ENCODE data around the gene POLR2M. TPM values are rescaled to one million over a fixed set of nuclear protein-coding genes. Genes with fewer than 3 reads are reported as not detected.

POLR2M gene
- total RNA-seq, 4 donors from 2014 or later = 95.2 to 1,545 (median 900) TPM

GRCh38 chr15:57690341-57690966 is 16.1 kb upstream of the POLR2M start:
- H3K27ac ChIP-seq = peak overlapping the region; percentile 38 to 61
- H3K27me3 ChIP-seq = no peaks in the 10 kb centered on the region
- no peaks in the 10 kb centered on the region for H3K36me3 ChIP-seq
- no peak overlapping the region for H3K4me3 ChIP-seq
- TF ChIP-seq CTCF (IDR thresholded peaks at IDR 0.05) (no peak), POLR2A (IDR thresholded peaks at IDR 0.05) (no peak)
- DNase-seq = no peak
- no peaks in the 10 kb centered on the region for H3K9me3 ChIP-seq
- H3K4me1 ChIP-seq = peaks cover 6 to 15% of the 10 kb centered on the region in 2 donors
- intact Hi-C loops (cut with DNase I; ENCODE audit: low total_unique reads) = no loop called here

GRCh38 chr15:57691082-57691481 is 15.4 kb upstream of the POLR2M start:
- Histone ChIP-seq H3K27ac (peak overlapping the region; percentile 38 to 61), H3K27me3 (no peaks in the 10 kb centered on the region), H3K36me3 (no peaks in the 10 kb centered on the region), H3K4me3 (no peak overlapping the region), H3K4me1 (peaks cover 6 to 15% of the 10 kb centered on the region in 2 donors), H3K9me3 (no peaks in the 10 kb centered on the region)
- TF ChIP-seq POLR2A (IDR thresholded peaks at IDR 0.05) (no peak), CTCF (IDR thresholded peaks at IDR 0.05) (no peak)
- intact Hi-C loops (cut with DNase I; ENCODE audit: low total_unique reads) = no loop called here
- no peak for DNase-seq

GRCh38 chr15:57692709-57693108 is 13.8 kb upstream of the POLR2M start:
- intact Hi-C loops (cut with DNase I; ENCODE audit: low total_unique reads) = no loop called here
- peak overlapping the region; percentile 54 to 62 for H3K27ac ChIP-seq
- TF ChIP-seq POLR2A (IDR thresholded peaks at IDR 0.05) = no peak
- TF ChIP-seq CTCF (IDR thresholded peaks at IDR 0.05) = no peak
- H3K4me1 ChIP-seq = peaks cover 6 to 15% of the 10 kb centered on the region in 2 donors
- no peaks in the 10 kb centered on the region for H3K9me3 ChIP-seq
- H3K36me3 ChIP-seq = no peaks in the 10 kb centered on the region
- DNase-seq = no peak
- no peaks in the 10 kb centered on the region for H3K27me3 ChIP-seq
- H3K4me3 ChIP-seq = no peak overlapping the region

- Histone ChIP-seq H3K4me3 (no peak overlapping the region), H3K27me3 (no peaks in the 10 kb centered on the region), H3K4me1 (peaks cover 6 to 15% of the 10 kb centered on the region in 2 donors), H3K36me3 (no peaks in the 10 kb centered on the region), H3K9me3 (no peaks in the 10 kb centered on the region), H3K27ac (peak overlapping the region; percentile 62 to 63)
- intact Hi-C loops (cut with DNase I; ENCODE audit: low total_unique reads) = no loop called here
- no peak for DNase-seq
- no peak for TF ChIP-seq POLR2A (IDR thresholded peaks at IDR 0.05)
- no peak for TF ChIP-seq CTCF (IDR thresholded peaks at IDR 0.05)
Observed at GRCh38 chr15:57694279-57694678, 12.2 kb upstream of the POLR2M start.

- H3K27ac ChIP-seq = peak overlapping the region; percentile 62 to 63
- H3K4me1 ChIP-seq = peaks cover 3 to 15% of the 10 kb centered on the region in 2 donors
- H3K9me3 ChIP-seq = no peaks in the 10 kb centered on the region
- H3K27me3 ChIP-seq = no peaks in the 10 kb centered on the region
- DNase-seq = no peak
- H3K4me3 ChIP-seq = no peak overlapping the region
- TF ChIP-seq POLR2A (IDR thresholded peaks at IDR 0.05) (no peak), CTCF (IDR thresholded peaks at IDR 0.05) (no peak)
- intact Hi-C loops (cut with DNase I; ENCODE audit: low total_unique reads) = no loop called here
- no peaks in the 10 kb centered on the region for H3K36me3 ChIP-seq
Observed at GRCh38 chr15:57696146-57696545, 10.4 kb upstream of the POLR2M start.

Measured in uterus (tissue), 4 donors.